C4-2B (cell line): Measurements from ENCODE around the gene NELL1.

Experiments
- CTCF ChIP-seq: fragments of 450-650 bp; conservative IDR thresholded peaks from 2 replicates; pipeline ENCODE4 v1.5.1; 2017; ENCODE audit warnings: mild to moderate bottlenecking
- ZFX ChIP-seq: fragments of 450-650 bp; IDR thresholded peaks from 2 replicates; pipeline ENCODE4 v1.6.1; 2017

- TF ChIP-seq CTCF (no peak), ZFX (no peak)
Measured at GRCh38 chr11:21257461-21257860, 588.1 kb downstream of the NELL1 start.
